Subcutaneous abdominal adipose tissue (tissue), 5 donors: ENCODE results near the gene WDR87.

Experiments
- H3K27ac ChIP-seq: one replicate; pipeline ENCODE4 v1.7.0; 2013; ENCODE audit warnings: low read depth, mild to moderate bottlenecking, inconsistent platforms, low read length, moderate library complexity
- H3K27me3 ChIP-seq, 5 donors: one replicate each; pipeline ENCODE4 v1.7.0; 2013; ENCODE audit warnings: low read length in 5 of 5, inconsistent platforms in 1 of 5; ENCODE audit not compliant: control insufficient read depth in 5 of 5, insufficient read depth in 4 of 5
- H3K36me3 ChIP-seq, 5 donors: one replicate each; pipeline ENCODE4 v1.7.0; 2013; ENCODE audit warnings: low read length in 5 of 5; ENCODE audit not compliant: control insufficient read depth in 5 of 5, insufficient read depth in 5 of 5
- H3K4me1 ChIP-seq, 5 donors: one replicate each; pipeline ENCODE4 v1.7.0; 2013; ENCODE audit warnings: low read length in 5 of 5, mild to moderate bottlenecking in 3 of 5, moderate library complexity in 1 of 5; ENCODE audit not compliant: control insufficient read depth in 5 of 5, insufficient read depth in 5 of 5
- H3K4me3 ChIP-seq, 5 donors: one replicate each; pipeline ENCODE4 v1.7.0; 2013; ENCODE audit warnings: low read length in 5 of 5, low read depth in 1 of 5
- H3K9ac ChIP-seq, 5 donors: one replicate each; pipeline ENCODE4 v1.7.0; 2013; ENCODE audit warnings: low read length in 5 of 5, mild to moderate bottlenecking in 4 of 5, moderate library complexity in 3 of 5
- H3K9me3 ChIP-seq, 5 donors: one replicate each; pipeline ENCODE4 v1.7.0; 2013; ENCODE audit warnings: low read length in 5 of 5; ENCODE audit not compliant: control insufficient read depth in 5 of 5
- donor health status: healthy.
- donor health status: healthy.
- donor health status: healthy.
- donor health status: healthy.
- donor health status: healthy.

WDR87 gene

GRCh38 chr19:37946132-37946531, 39.7 kb upstream of the WDR87 start:
- Histone ChIP-seq H3K4me1 (peaks cover 0 to 7% (median 0%) of the 10 kb centered on the region in 5 donors), H3K36me3 (peaks cover 0 to 3% (median 0%) of the 10 kb centered on the region in 5 donors), H3K9me3 (no peaks in the 10 kb centered on the region), H3K9ac (no peak overlapping the region), H3K4me3 (no peak overlapping the region), H3K27me3 (no peaks in the 10 kb centered on the region), H3K27ac (no peak overlapping the region)

- Histone ChIP-seq H3K4me1 (no peaks in the 10 kb centered on the region), H3K9ac (no peak overlapping the region), H3K27me3 (no peaks in the 10 kb centered on the region), H3K36me3 (peaks cover 0 to 3% (median 0%) of the 10 kb centered on the region in 5 donors), H3K4me3 (no peak overlapping the region), H3K9me3 (no peaks in the 10 kb centered on the region), H3K27ac (no peak overlapping the region)
Observed at GRCh38 chr19:37943480-37943879, 37.1 kb upstream of the WDR87 start.

- Histone ChIP-seq H3K27ac (no peak overlapping the region), H3K9me3 (no peaks in the 10 kb centered on the region), H3K36me3 (peaks cover 0 to 3% (median 0%) of the 10 kb centered on the region in 5 donors), H3K4me3 (no peak overlapping the region), H3K4me1 (no peaks in the 10 kb centered on the region), H3K9ac (no peak overlapping the region), H3K27me3 (no peaks in the 10 kb centered on the region)
Observed at GRCh38 chr19:37942516-37942902, 36.1 kb upstream of the WDR87 start.

- no peaks in the 10 kb centered on the region for H3K27me3 ChIP-seq
- H3K4me3 ChIP-seq: no peak overlapping the region
- peaks cover 0 to 3% (median 0%) of the 10 kb centered on the region in 5 donors for H3K36me3 ChIP-seq
- H3K9me3 ChIP-seq: no peaks in the 10 kb centered on the region
- H3K4me1 ChIP-seq: no peaks in the 10 kb centered on the region
- no peak overlapping the region for H3K9ac ChIP-seq
- H3K27ac ChIP-seq: no peak overlapping the region
Observed at GRCh38 chr19:37941782-37942515, 35.6 kb upstream of the WDR87 start.

- no peak overlapping the region for H3K9ac ChIP-seq
- H3K9me3 ChIP-seq: peaks cover 4 to 9% (median 7%) of the 10 kb centered on the region in 5 donors
- no peaks in the 10 kb centered on the region for H3K27me3 ChIP-seq
- H3K27ac ChIP-seq: no peak overlapping the region
- H3K4me1 ChIP-seq: peaks cover 2 to 9% (median 8%) of the 10 kb centered on the region in 5 donors
- no peak overlapping the region for H3K4me3 ChIP-seq
- H3K36me3 ChIP-seq: peaks cover 0 to 3% (median 0%) of the 10 kb centered on the region in 5 donors
Observed at GRCh38 chr19:37938353-37938752, 32.0 kb upstream of the WDR87 start.

GRCh38 chr19:37936886-37937285, 30.5 kb upstream of the WDR87 start:
- Histone ChIP-seq H3K27ac (no peak overlapping the region), H3K27me3 (no peaks in the 10 kb centered on the region), H3K4me3 (no peak overlapping the region), H3K4me1 (peaks cover 2 to 20% (median 12%) of the 10 kb centered on the region in 5 donors), H3K9ac (no peak overlapping the region), H3K36me3 (peaks cover 0 to 2% (median 0%) of the 10 kb centered on the region in 5 donors), H3K9me3 (peaks cover 4 to 9% (median 7%) of the 10 kb centered on the region in 5 donors)

GRCh38 chr19:37936166-37936565, 29.8 kb upstream of the WDR87 start:
- H3K9me3 ChIP-seq: peaks cover 4 to 9% (median 7%) of the 10 kb centered on the region in 5 donors
- H3K9ac ChIP-seq: no peak overlapping the region
- no peak overlapping the region for H3K4me3 ChIP-seq
- H3K27ac ChIP-seq: no peak overlapping the region
- no peaks in the 10 kb centered on the region for H3K27me3 ChIP-seq
- H3K4me1 ChIP-seq: peaks cover 2 to 22% (median 14%) of the 10 kb centered on the region in 5 donors
- peaks cover 0 to 2% (median 0%) of the 10 kb centered on the region in 5 donors for H3K36me3 ChIP-seq

GRCh38 chr19:37935341-37935740, 28.9 kb upstream of the WDR87 start:
- Histone ChIP-seq H3K36me3 (peaks cover 0 to 2% (median 0%) of the 10 kb centered on the region in 5 donors), H3K4me3 (no peak overlapping the region), H3K9me3 (peaks cover 4 to 9% (median 7%) of the 10 kb centered on the region in 5 donors), H3K27ac (no peak overlapping the region), H3K9ac (no peak overlapping the region), H3K27me3 (no peaks in the 10 kb centered on the region), H3K4me1 (peaks cover 2 to 22% (median 14%) of the 10 kb centered on the region in 5 donors)

- H3K9me3 ChIP-seq: peaks cover 4 to 9% (median 7%) of the 10 kb centered on the region in 5 donors
- no peak overlapping the region for H3K27ac ChIP-seq
- peaks cover 2 to 22% (median 14%) of the 10 kb centered on the region in 5 donors for H3K4me1 ChIP-seq
- no peaks in the 10 kb centered on the region for H3K27me3 ChIP-seq
- H3K4me3 ChIP-seq: no peak overlapping the region
- no peaks in the 10 kb centered on the region for H3K36me3 ChIP-seq
- H3K9ac ChIP-seq: peak overlapping the region in 1 of 5 donors; percentile 17
Observed at GRCh38 chr19:37933937-37934358, 27.6 kb upstream of the WDR87 start.
